ENCODE results near the gene PSME2. TPM values are rescaled to one million over a fixed set of nuclear protein-coding genes. Genes with fewer than 3 reads are reported as not detected.

The PSME2 gene
- total RNA-seq, 2 donors from 2014 or later, result 24.6 to 28.8 TPM

DNA sequence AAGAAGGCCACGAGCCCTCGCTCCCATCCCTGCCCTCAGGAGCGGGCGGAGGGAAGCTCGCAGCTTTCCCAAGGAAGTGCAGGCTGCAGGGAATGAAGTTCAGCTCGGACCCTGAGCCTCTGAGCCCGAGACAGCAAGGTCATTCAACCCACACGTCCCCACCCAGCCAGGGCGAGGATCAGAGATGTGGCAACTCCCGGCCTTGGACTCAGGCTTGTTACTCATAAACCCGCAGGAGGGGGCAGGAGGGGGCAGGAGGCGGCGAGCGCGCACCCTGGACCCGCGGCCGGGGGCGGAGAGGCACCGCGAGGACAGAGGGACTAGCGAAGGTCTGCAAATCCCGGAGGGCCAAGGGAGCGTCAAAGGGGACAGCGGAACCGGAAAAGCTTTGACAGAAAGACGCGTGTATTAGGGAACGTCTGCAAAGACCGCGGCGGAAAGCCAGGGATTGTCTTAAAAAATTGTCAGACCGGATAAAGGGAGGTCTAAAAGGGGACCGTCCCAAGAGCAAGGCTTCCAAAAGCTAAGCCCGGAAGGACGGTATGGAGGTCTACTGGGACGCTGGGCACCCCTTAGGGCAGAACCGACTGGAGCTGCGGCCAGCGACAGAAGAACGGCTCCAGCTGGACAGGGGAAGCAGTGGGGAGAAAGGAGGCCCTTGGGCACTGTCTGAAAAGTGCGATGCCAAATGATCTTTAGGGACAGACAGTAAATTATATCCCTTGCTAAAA is 32.4 kb downstream of the PSME2 start:
- TF ChIP-seq, protein P1, sequence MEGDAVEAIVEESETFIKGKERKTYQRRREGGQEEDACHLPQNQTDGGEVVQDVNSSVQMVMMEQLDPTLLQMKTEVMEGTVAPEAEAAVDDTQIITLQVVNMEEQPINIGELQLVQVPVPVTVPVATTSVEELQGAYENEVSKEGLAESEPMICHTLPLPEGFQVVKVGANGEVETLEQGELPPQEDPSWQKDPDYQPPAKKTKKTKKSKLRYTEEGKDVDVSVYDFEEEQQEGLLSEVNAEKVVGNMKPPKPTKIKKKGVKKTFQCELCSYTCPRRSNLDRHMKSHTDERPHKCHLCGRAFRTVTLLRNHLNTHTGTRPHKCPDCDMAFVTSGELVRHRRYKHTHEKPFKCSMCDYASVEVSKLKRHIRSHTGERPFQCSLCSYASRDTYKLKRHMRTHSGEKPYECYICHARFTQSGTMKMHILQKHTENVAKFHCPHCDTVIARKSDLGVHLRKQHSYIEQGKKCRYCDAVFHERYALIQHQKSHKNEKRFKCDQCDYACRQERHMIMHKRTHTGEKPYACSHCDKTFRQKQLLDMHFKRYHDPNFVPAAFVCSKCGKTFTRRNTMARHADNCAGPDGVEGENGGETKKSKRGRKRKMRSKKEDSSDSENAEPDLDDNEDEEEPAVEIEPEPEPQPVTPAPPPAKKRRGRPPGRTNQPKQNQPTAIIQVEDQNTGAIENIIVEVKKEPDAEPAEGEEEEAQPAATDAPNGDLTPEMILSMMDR (IDR thresholded peaks at IDR 0.05), result no peak
- ATAC-seq (ENCODE audit: insufficient number of reproducible peaks, low FRiP score, low read depth), result peak; percentile 34

DNA sequence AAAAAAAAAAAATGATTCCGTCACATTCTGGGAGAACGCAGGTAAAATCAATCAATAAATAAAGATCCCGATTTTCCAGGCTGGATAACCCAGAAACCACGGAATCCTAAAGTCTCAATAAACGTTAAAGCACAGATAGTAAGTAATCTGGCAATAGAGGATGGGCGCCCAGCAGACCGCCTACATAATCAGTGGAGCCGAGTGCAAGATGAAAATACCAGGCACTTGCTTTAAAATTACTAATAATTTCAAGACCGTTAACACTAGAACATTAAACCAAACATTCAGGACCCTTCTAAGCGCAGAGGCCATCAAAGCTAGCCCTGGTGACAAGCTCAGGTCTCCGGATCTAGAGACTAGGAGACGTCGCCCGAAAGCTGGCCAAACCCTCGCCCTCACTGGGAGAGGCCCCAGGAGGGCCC is 33.0 kb downstream of the PSME2 start:
- H3K36me3 ChIP-seq, result no peaks in the 10 kb centered on the region
- ATAC-seq (ENCODE audit: insufficient number of reproducible peaks, low FRiP score, low read depth), result no peak

More for the DNA sequence above, 32.4 kb downstream of the PSME2 start:
- no peaks in the 10 kb centered on the region for H3K9me3 ChIP-seq
- no peaks in the 10 kb centered on the region for H3K27me3 ChIP-seq (replicated peaks; ENCODE audit: insufficient read depth)
- H3K27ac ChIP-seq, result peak overlapping the region; percentile 97 to 98
- peaks cover 1% of the 10 kb centered on the region for H3K36me3 ChIP-seq
- peaks cover 7 to 18% of the 10 kb centered on the region in 2 donors for H3K4me1 ChIP-seq (ENCODE audit: control insufficient read depth in 1 of 2, low read depth in 2 of 2)
- peak overlapping the region; percentile 92 for H3K4me3 ChIP-seq
- DNase-seq (ENCODE audit: low spot score), result peak; percentile 82

DNA sequence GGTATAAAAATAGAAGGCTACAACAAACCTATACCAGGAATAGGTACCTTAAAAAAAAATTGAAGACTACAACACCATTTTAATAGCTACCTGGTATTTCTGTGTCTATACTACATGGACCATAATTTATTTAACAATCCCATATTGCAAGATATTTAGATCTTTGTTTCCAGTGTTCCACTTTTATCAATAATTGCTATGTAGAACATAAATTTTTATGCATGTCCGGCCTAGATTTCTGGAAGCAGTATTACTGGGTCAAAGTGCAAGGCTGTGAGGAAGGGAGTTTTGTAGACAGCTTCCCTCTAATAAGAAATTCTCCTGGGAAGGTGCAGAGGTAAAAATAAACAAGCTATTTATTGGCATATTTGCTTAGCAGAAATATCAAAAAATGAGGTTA is 35.9 kb downstream of the PSME2 start:
- ATAC-seq (ENCODE audit: insufficient number of reproducible peaks, low FRiP score, low read depth) (no peak), DNase-seq (ENCODE audit: low spot score) (no peak)
- Histone ChIP-seq H3K4me1 (ENCODE audit: control insufficient read depth in 1 of 2, low read depth in 2 of 2) (peaks cover 0 to 2% of the 10 kb centered on the region in 2 donors), H3K27ac (no peak overlapping the region), H3K36me3 (no peaks in the 10 kb centered on the region), H3K27me3 (replicated peaks; ENCODE audit: insufficient read depth) (no peaks in the 10 kb centered on the region), H3K9me3 (no peaks in the 10 kb centered on the region), H3K4me3 (no peak overlapping the region)
- TF ChIP-seq, protein P1 (IDR thresholded peaks at IDR 0.05), result no peak

More for the DNA sequence above, 33.0 kb downstream of the PSME2 start:
- H3K27me3 ChIP-seq (replicated peaks; ENCODE audit: insufficient read depth), result no peaks in the 10 kb centered on the region
- DNase-seq (ENCODE audit: low spot score), result no peak
- peak overlapping the region; percentile 97 to 98 for H3K27ac ChIP-seq
- no peaks in the 10 kb centered on the region for H3K9me3 ChIP-seq
- H3K4me3 ChIP-seq, result peak overlapping the region; percentile 92
- peaks cover 7 to 18% of the 10 kb centered on the region in 2 donors for H3K4me1 ChIP-seq (ENCODE audit: control insufficient read depth in 1 of 2, low read depth in 2 of 2)
- TF ChIP-seq, protein P1 (IDR thresholded peaks at IDR 0.05), result no peak

DNA sequence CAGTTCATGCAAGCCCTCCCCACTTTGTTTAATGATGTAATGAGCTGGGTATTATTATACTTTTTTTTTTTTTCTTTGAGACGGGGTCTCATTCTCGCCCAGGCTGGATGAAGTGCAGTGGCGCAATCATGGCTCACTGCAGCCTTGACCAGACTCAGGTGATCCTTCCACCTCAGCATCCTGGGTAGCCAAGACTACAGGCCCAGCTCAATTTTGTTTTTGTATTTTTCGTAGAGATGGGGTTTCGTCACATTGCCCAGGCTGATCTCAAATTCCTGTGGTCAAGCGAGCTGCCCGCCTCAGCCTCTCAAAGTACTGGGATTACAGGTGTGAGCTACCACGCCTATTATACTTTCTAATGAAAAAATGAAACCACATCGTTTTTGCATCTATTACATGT is 36.4 kb downstream of the PSME2 start:
- Histone ChIP-seq H3K4me1 (ENCODE audit: control insufficient read depth in 1 of 2, low read depth in 2 of 2) (no peaks in the 10 kb centered on the region), H3K27me3 (replicated peaks; ENCODE audit: insufficient read depth) (no peaks in the 10 kb centered on the region), H3K4me3 (no peak overlapping the region), H3K36me3 (no peaks in the 10 kb centered on the region), H3K9me3 (no peaks in the 10 kb centered on the region), H3K27ac (no peak overlapping the region)
- DNase-seq (ENCODE audit: low spot score) (no peak), ATAC-seq (ENCODE audit: insufficient number of reproducible peaks, low FRiP score, low read depth) (no peak)
- TF ChIP-seq, protein P1 (IDR thresholded peaks at IDR 0.05), result no peak

DNA sequence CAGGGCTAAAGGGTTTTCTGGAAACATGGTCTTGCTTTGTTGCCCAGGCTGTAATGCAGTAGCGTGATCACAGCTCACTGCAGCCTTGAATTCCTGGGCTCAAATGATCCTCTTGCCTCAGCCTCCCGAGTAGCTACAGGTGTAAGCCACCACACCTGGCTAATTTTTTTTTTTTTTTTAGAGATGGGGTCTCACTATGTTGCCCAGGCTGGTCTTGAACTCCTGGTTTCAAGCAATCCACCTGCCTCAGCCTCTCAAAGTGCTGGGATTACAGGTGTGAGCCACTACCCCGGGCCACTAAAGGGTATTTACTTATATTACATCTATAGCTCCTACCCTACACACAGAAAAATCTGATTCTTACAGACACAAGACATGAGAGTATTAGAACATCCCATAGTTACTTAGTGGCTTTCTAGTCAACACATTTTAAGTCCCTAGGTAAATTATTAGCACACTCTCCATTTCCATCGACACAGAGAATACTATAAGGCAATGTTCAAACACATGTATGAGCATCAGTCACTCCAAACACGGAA is 38.0 kb downstream of the PSME2 start:
- Histone ChIP-seq H3K9me3 (no peaks in the 10 kb centered on the region), H3K27me3 (replicated peaks; ENCODE audit: insufficient read depth) (no peaks in the 10 kb centered on the region), H3K36me3 (no peaks in the 10 kb centered on the region), H3K27ac (no peak overlapping the region), H3K4me3 (no peak overlapping the region), H3K4me1 (ENCODE audit: control insufficient read depth in 1 of 2, low read depth in 2 of 2) (no peaks in the 10 kb centered on the region)
- ATAC-seq (ENCODE audit: insufficient number of reproducible peaks, low FRiP score, low read depth) (no peak), DNase-seq (ENCODE audit: low spot score) (no peak)
- TF ChIP-seq, protein P1 (IDR thresholded peaks at IDR 0.05), result no peak

Measured in thoracic aorta (tissue), 2 donors.